Panc1 (cell line): ENCODE measurements around the gene COQ9. TPM values are rescaled to one million over a fixed set of nuclear protein-coding genes. Genes with fewer than 3 reads are reported as not detected.
A peak's percentile ranks its signal among the peaks of the same experiment; 100 is the strongest.

Experiments
- ATAC-seq: fragments of 200-7000 bp; cut with Tn5 transposase; 2 replicates; pipeline ENCODE4 v1.9.1; 2020; ENCODE audit warnings: mild to moderate bottlenecking, moderate library complexity
- BruUV-seq: library from RNA; stranded (reverse); fragments of 400-500 nt; replicated peaks from 2 replicates; lab custom pipeline; 2021; lab: Mats Ljungman, UMichigan
- CTCF ChIA-PET: fragments of 300-600 bp; sonication (Branson Sonifier 250); formaldehyde crosslinking; loops from one replicate; lab custom pipeline; 2022; ENCODE audit warnings: antibody characterized with exemption; lab: Charles Lee
- POLR2A ChIA-PET: fragments of 300-600 bp; sonication (Branson Sonifier 250); formaldehyde crosslinking; loops from one replicate; lab custom pipeline; 2022; ENCODE audit warnings: antibody characterized with exemption; lab: Charles Lee
- DNase-seq: peaks from one replicate; pipeline ENCODE4 v3.0.0-alpha.2; 2010; ENCODE audit warnings: low read depth, low spot score
- H3K27ac ChIP-seq: 2 replicates; pipeline ENCODE4 v1.5.1; 2011; ENCODE audit warnings: mild to moderate bottlenecking, low read length, inconsistent platforms
- H3K27me3 ChIP-seq: fragments of 200-500 bp; sonication (Bioruptor generic); 2 replicates; pipeline ENCODE4 v1.6.0; 2014; ENCODE audit warnings: low read length, inconsistent platforms; ENCODE audit not compliant: control insufficient read depth, insufficient read depth
- H3K36me3 ChIP-seq: fragments of 200-500 bp; sonication (Bioruptor generic); 2 replicates; pipeline ENCODE4 v1.5.1; 2014; ENCODE audit warnings: inconsistent platforms, mild to moderate bottlenecking, low read length, moderate library complexity; ENCODE audit not compliant: control insufficient read depth, insufficient read depth
- H3K4me1 ChIP-seq: 2 replicates; pipeline ENCODE4 v1.5.1; 2011; ENCODE audit warnings: inconsistent platforms, mild to moderate bottlenecking, low read length, moderate library complexity; ENCODE audit not compliant: control insufficient read depth, insufficient read depth
- H3K4me3 ChIP-seq, 2 experiments: 2 replicates each; pipeline ENCODE4 v1.5.1; 2011 to 2012; ENCODE audit warnings: low read depth in 2 of 2, low read length in 2 of 2, mild to moderate bottlenecking in 2 of 2, inconsistent platforms in 1 of 2, moderate library complexity in 1 of 2
- H3K9me3 ChIP-seq: fragments of 200-500 bp; sonication (Bioruptor generic); 2 replicates; pipeline ENCODE4 v1.5.1; 2014; ENCODE audit warnings: low read depth, mild to moderate bottlenecking, inconsistent platforms, low read length, moderate library complexity; ENCODE audit not compliant: control insufficient read depth, insufficient read depth
- CTCF ChIP-seq: fragments of 450-650 bp; IDR thresholded peaks from 2 replicates; pipeline ENCODE4 v1.5.1; 2017; ENCODE audit warnings: mild to moderate bottlenecking
- POLR2AphosphoS5 ChIP-seq: IDR thresholded peaks from 2 replicates; pipeline ENCODE4 v1.6.1; 2012; ENCODE audit warnings: mild to moderate bottlenecking, low read depth, low read length, moderate library complexity
- REST ChIP-seq, 2 experiments: IDR thresholded peaks; 2 replicates each; pipeline ENCODE4 v1.6.1; 2011 to 2012; ENCODE audit warnings: low read depth in 2 of 2, control low read depth in 1 of 2, low read length in 1 of 2, mild to moderate bottlenecking in 1 of 2, moderate library complexity in 1 of 2; ENCODE audit not compliant: insufficient read depth in 1 of 2
- SIN3A ChIP-seq: IDR thresholded peaks from 2 replicates; pipeline ENCODE4 v1.6.1; 2012; ENCODE audit warnings: low read depth, mild to moderate bottlenecking, low read length, moderate library complexity, borderline replicate concordance; ENCODE audit not compliant: insufficient read depth
- TCF7L2 ChIP-seq: IDR thresholded peaks from 2 replicates; pipeline ENCODE4 v1.6.1; 2011; ENCODE audit warnings: mild to moderate bottlenecking, low read depth, low read length, inconsistent platforms
- in situ Hi-C: cut with HindIII; loops from 2 replicates; pipeline ENCODE4 v1.10.0; 2016; ENCODE audit warnings: low sequenced_read_pairs, low pct_unique_long_range_greater_than_20kb
- intact Hi-C: fragments of 100-400 bp; cut with micrococcal nuclease; formaldehyde crosslinking; loops from one replicate; pipeline ENCODE4 v1.10.0; 2022; ENCODE audit not compliant: unreplicated experiment
- total RNA-seq: library from RNA; stranded (reverse); gene quantifications from one replicate; pipeline ENCODE4 v1.2.1, GENCODE V29; 2021; ENCODE audit not compliant: unreplicated experiment

Gene COQ9
- total RNA-seq, 1 experiment from 2014 or later: 48.5 TPM

DNA sequence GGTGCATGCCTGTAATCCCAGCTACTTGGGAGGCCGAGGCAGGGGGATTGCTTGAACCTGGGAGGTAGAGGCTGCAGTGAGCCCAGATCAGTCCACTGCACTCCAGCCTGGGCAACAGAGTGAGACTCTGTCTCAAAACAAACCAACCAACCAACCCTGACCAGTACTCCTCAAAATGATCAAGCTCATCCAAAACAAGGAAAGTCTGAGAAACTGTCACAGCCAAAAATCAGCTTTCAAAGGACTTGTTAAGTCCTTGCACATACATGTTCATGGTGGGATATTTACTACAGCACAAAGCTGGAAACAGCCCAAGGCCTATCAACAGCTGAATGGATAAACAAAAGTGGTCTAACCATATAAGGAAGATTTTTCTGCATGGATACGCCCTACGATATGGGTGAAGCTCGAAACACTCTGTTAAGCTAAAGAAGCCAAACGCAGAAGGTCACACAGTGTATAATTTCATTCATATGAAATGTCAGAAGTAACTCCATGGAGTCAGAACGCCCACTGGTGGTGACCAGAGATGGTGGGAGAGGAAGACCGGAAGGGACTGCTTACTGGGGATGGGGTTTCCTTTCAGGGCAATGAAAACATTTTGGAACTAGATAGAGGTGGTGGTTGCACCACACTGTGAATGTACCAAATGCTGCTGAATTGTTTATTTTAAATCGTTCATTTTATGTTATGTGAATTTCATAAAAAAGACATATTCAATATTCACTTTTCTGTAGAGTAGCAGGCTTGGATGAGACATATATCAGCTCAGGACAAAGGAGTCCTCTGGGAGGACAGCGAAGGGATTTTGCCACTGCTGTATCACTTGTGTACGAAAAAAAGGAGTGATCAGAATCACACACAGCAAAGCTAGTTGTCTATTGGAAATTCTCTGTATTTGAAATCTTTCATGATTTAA, 25.0 kb upstream of the COQ9 start:
- in situ Hi-C loops (no loop called here), intact Hi-C loops (no loop called here)
- Histone ChIP-seq H3K4me3 (0 out of 4 replicates have a peak overlapping the region, but pooled peaks of 1 of the 2 experiments have one; percentile 11), H3K27me3 (no peaks in the 10 kb centered on the region), H3K36me3 (no peaks in the 10 kb centered on the region), H3K27ac (no peak overlapping the region), H3K4me1 (peaks cover 10% of the 10 kb centered on the region), H3K9me3 (no peaks in the 10 kb centered on the region)
- TF ChIP-seq CTCF: peak; percentile 78
- TF ChIP-seq REST (IDR thresholded peaks at IDR 0.05; ENCODE audit: insufficient read depth in 1 of 2, low read depth in 2 of 2, low read length in 1 of 2): no peak
- no peak for TF ChIP-seq SIN3A
- no peak for TF ChIP-seq POLR2AphosphoS5
- no peak for TF ChIP-seq TCF7L2
- DNase-seq: peak; percentile 42
- POLR2A ChIA-PET: interaction anchor here (0.7 kb wide), 1 partner anchor 901 kb away, joined by 3 read pairs; no protein-coding TSS in a partner anchor
- no TSS peak for BruUV-seq
- ATAC-seq: peak; percentile 66
- CTCF ChIA-PET: interaction anchor here (0.9 to 1.8 kb wide), 3 partner anchors 120 to 160 kb away, joined by 3 to 4 read pairs (median 4); no protein-coding TSS in a partner anchor

DNA sequence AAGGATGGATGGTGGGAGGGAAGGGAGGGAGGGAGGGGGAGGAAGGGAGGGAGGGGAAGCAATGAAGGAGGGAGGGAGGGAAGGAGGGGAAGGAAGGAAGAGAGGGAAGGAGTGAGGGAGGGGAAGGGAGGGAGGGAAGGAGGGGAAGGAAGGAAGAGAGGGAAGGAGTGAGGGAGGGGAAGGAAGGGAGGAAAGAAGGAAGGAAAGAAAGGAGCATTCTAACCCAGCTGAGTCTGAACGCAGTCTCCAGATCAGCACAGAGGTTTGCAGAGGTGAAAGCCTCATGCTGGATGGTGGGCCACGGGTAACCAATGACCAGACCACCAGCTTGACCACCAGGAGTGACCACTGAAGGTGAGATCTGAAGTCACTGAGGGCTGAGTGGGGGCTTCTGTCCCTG, 24.1 kb upstream of the COQ9 start:
- no peak for ATAC-seq
- Histone ChIP-seq H3K36me3 (no peaks in the 10 kb centered on the region), H3K4me3 (no peak overlapping the region), H3K27ac (no peak overlapping the region), H3K4me1 (peaks cover 7% of the 10 kb centered on the region), H3K9me3 (no peaks in the 10 kb centered on the region), H3K27me3 (no peaks in the 10 kb centered on the region)
- no peak for DNase-seq
- in situ Hi-C loops (no loop called here), intact Hi-C loops (no loop called here)
- TF ChIP-seq REST (IDR thresholded peaks at IDR 0.05; ENCODE audit: insufficient read depth in 1 of 2, low read depth in 2 of 2, low read length in 1 of 2): no peak
- TF ChIP-seq CTCF: no peak
- no peak for TF ChIP-seq POLR2AphosphoS5
- TF ChIP-seq TCF7L2: no peak
- ChIA-PET POLR2A (no interaction called here), CTCF (interaction anchor here (1.8 kb wide), 1 partner anchor 121 kb away, joined by 4 read pairs; no protein-coding TSS in a partner anchor)
- BruUV-seq: no TSS peak
